Stimulated activated CD8-positive, alpha-beta memory T cell treated with anti-CD3 and anti-CD28 coated beads, Interleukin-7, amount 100 ng/mL, for 1 hour (primary cell): ENCODE data around the gene PFKL.

Experiments
- DNase-seq, 2 donors: peaks; one replicate each; pipeline ENCODE4 v3.0.0-alpha.2; 2020; ENCODE audit warnings: low read depth in 2 of 2

The PFKL gene

DNA sequence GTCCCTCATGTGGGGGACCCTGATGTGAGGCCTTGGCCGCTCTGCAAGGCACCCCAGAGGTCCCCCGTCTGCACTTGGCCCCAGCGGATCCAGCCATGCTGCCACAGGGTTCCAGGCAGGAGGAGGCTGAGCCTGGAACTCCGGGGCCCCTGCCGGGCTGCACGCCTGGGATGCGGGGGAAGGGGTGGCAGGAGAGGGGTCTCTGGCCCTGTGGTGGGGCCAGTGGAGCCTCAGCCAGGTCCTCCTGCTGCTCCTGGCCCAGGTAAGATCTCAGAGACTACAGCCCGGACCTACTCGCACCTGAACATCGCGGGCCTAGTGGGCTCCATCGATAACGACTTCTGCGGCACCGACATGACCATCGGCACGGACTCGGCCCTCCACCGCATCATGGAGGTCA lies 12.9 kb downstream of the PFKL start:
- DNase-seq, result no peak

DNA sequence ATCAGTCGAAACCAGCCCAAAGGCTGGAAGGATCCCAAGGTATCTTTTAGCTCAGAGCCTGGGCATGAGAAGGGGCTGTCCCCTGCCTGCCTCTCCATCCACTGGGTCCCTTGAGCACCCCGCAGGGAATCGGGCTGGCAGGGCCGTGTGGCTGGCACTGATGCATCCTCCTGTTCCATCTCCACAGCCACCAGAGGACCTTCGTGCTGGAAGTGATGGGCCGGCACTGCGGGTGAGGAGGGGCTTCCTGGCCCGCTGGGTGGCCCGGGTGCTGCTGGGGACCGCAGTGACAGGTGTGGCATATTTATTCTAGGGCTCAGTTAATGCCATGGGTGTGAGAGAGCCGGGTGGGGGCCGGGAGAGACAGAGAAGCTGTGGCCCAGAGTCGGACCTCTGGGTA lies 13.6 kb downstream of the PFKL start:
- no peak for DNase-seq

DNA sequence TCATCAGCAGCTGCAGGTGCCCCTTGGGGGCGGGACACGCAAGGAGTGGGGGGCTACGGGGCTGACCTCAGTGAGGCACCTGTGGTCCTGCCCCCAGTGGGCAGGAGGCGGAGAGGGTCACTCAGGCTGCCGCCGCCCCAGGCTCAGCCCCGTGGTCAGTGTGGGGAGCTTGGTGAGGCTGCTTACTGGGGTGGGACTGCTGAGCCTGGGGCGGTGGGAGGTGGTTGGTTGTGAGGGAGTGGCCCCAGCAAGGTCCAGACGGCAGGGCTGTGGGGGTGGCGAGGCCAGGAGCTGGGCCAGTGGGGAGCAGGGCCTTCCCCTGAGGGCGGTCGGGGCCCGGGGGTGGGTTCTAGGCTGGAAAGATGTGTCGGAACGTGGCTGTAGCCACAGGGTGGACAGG lies 14.3 kb downstream of the PFKL start:
- no peak for DNase-seq

DNA sequence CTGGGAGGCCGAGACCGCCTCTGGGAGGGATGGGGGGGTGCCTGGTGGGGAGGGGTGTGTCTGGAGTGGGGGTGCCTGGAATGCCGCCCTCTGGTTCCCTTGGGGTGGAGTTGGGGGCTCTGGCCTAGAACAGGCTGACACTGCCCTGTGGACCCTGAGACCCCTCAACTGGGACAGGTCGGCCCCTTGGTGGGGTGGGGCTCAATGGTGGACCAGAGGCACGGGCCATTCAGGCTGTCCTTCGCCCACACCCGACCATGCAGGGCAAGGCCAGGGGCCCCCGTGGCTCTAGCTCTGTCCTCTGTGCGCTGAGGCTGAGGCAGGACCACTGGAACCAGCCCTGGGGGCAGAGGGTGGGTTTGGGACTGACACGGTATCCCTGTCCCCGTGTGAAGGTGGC lies 14.7 kb downstream of the PFKL start:
- no peak for DNase-seq

DNA sequence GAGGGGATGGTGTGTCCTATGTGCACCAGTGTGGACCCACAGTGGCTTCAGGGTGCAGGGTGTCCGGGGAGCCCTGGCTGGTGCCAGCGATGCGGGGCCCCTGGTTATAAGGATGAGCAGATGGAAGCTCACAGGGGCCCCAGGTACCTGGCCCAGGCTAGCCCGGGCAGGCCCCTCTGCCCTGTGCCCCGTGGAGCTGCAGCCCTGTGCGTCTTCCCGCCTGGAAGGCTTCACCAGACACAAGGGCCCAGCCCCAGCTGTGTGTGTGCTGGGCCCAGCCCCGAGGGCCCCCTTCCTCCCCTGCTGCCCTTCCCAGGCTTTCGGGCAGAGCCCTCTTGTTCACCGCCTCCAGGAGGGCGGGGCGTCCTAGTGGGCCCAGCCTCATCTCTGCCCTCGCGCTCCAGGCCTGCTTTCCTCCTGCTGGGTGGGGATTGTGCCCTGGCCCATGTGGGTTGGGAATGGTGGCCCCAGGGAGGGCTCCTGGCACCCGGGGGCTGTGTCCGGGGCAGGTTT lies 15.9 kb downstream of the PFKL start:
- DNase-seq, result no peak

DNA sequence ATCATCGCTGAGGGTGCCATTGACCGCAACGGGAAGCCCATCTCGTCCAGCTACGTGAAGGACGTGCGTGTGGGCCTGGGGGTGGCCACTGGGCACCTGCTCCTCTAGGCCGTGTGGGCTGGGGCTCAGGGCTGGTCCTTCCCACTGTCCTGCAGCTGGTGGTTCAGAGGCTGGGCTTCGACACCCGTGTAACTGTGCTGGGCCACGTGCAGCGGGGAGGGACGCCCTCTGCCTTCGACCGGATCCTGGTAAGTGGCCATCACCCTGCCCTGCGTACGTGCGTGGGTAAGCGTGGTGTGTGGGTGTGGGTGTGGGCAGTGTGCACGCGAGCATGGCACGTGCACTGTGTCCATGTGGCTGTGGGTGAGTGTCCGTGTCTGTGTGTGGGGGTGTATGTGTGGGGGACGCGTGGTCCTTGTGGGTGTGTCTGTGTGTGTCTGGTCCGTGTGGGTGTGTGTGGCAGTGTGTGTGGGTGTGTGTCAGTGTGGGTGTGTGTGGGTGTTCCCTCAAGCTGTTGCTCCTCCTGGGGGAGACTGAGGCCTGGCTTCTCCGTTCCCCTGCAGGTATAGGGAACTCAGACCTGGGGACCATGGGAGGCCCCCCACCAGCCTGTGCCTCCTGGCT lies 16.5 kb downstream of the PFKL start:
- DNase-seq, result no peak

DNA sequence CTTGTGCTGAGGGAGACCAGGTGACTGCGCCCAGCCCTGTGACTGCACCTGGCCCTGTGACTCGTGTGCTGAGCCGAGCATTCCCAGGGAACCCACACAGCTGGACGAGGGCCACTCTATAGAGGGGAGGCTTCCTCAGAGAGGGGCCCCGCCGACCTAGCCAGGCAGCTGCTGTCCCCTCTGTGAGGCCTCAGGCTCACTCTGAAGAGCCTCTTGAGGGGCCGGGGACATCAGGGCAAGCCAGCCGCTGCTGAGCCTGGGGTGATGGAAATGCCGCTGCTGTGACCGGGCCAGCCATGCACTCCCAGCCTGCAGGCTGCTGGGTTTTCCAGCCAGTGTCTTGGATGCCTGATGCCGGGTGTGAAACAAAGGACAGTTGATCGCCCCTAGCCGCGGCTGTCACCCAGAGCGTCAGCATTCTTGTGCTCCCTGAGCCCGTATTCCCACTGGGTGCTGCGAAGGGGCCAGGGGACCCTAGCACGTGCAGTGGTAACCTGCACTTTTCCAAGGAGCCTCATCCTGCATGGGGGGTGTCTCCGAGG lies 17.5 kb downstream of the PFKL start:
- no peak for DNase-seq

DNA sequence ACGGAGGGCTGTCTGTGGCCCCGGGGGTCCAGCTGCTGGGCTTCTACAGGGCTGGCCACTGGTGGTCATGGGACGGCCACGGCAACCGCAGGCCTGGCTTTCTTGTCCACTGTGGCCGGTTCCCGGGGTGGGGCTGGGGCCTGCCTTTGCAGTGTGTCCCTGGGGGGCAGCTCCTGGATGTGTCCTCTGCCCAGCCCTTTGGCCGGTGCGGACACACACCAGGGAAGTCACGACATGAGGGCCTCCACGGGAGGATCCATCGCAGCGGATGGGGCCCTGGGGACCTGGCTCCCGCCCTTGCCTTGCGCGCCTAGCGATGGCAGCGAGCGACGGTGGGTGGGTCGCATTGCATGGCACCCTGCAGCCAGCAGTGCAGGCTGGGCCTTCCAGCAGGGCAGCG lies 18.0 kb downstream of the PFKL start:
- no peak for DNase-seq

DNA sequence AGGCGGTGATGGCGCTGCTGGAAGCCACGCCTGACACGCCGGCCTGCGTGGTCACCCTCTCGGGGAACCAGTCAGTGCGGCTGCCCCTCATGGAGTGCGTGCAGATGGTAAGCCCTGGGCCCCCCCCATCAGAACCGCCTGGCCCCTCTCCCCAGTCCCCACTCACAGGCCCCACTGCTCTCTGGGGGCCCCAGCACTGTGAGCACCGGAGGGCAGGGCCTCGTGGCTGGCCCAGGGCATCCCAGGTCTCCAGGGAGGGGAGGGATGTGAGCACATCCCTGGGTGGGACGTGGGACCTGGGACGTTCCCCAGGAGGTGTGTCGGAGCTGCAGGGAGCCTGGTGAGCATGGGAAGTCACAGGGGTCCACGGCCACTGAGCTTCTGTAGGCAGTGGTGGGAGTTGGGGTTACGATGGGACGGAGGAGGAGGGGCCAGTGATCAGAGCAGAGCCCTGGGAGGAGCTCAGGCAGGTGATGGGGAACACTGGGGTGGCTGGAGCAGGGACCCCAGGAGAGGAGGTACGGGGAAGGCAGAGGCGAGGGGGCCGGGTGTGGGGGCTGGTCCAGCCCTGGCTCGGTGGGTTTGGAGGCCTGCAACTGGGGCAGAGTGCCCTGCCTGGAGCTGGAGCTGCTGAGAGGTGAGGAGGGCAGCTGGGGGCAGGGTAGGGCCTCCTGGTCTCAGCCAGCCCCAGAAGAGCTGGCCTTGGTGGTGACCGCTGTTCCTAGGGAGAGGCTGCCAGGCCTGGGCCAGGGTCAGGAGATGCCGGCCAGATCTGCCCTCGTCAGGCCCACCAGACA lies 18.8 kb downstream of the PFKL start:
- no peak for DNase-seq

DNA sequence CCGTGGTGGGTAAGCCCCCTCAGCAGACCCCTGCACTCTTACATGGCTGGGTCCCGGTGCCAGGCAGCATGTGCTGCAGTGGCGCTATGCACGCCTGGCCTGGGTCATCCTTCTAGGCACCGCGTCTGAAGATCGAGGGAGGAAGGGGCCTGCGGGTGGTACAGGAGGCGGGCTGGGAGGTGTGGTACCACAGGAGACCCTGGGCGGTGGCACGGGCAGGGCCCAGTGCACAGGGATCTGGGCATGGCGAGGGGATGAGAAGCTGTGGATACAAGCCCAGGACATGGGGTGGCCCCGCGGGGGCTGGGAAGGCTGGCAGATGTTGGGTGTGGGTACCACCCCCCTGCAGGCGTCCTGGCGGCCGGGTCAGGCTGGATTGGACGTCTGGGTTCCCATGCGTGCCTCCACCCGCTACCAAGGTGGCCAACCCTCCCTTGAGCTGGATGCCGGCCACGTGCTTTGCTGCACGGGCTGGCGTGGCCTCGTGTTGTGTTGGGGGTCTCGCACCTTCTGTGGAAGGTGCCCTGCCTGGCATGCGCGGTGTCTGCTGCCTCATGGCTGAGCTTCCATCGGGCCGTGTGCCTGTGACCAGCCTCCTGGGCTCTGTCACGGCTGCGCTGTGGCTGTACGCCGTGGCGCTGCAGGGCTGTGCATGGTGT lies 19.7 kb downstream of the PFKL start:
- DNase-seq, result no peak

DNA sequence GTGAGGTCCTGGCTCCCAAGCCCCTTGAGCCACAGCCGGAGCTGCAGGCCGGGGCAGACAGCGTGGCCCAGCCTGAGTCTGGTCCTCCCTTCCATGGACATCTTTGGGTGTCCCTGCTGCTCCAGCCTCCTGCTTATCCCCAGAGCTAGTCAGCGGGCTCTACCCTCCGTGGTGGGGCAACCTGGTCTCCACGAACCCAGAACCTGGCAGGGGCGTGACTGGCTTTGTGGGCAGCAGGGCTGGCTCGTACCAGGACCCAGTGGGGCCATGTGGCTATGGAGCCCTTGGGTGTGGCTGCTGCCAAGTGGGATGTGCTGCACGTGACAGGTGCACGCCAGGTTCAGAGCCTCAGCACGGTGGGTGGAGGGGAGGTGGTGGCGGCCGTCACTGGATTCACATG lies 21.0 kb downstream of the PFKL start:
- no peak for DNase-seq

DNA sequence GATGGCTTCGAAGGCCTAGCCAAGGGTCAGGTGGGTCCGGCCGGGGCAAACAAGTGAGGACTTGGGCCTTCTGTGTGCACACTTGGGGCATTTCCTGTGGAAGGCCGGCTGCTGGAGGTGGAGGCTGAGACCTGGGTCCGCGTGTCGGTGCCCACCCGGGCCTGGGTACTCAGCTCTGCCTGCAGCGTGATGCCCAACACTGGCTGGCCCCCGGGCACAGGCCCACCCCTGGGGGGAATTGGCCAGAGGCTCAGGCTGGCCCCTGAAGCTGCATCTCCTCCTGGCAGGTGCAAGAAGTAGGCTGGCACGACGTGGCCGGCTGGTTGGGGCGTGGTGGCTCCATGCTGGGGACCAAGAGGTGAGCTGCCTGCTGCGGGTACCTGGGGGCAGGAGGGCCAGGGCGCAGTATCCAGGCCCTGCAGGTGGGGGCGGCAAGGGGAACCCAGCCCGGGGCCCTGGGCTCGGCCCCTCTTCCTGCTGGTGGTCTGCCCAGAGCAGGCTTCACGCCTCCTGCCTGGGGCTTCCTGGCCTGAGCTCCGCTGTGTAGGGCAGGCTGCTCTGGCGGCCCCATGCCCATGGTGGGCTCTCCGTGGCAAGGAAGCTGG lies 22.1 kb downstream of the PFKL start:
- no peak for DNase-seq

DNA sequence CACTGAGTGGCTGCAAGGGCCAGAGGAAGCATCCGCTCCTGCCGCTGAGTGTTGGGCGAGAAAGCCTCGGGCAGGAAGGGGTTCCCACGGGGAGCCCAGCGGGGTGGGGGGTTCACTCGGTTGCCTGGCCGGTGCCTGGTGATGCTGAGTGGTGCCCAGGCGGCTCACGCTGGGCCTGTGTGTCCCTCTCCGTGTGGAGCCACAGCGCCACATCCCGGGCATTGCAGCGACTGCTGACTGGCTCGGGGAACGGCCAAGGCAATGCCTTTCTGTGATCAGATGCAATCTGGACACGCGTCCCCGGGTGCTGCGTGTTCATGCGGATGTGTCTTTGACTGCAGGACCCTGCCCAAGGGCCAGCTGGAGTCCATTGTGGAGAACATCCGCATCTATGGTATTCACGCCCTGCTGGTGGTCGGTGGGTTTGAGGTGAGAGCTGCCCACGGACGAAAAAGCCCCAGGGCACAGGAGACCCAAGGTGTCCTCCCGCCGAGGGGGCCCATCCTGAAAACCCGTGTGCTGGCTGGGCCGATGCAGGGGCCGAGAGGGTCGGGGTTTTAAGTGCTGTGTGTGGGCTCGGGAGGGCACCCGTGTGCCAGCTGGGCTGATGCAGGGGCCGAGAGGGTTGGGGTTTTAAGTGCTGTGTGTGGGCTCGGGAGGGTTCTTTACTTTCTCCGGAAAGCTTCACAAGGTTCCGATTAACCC lies 22.9 kb downstream of the PFKL start:
- no peak for DNase-seq

DNA sequence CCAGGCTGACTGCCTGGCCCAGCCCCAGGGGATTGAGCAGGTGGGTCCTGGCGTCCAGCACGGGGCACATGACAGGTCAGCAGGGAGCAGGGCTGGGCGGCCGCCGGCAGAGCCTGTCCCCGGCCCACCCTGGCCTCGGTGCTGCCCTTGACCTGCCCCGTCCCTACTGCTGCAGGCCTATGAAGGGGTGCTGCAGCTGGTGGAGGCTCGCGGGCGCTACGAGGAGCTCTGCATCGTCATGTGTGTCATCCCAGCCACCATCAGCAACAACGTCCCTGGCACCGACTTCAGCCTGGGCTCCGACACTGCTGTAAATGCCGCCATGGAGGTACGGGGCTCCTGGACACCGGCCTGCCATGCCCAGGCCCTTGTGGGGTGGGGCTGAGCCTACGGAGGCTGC lies 23.7 kb downstream of the PFKL start:
- DNase-seq, result no peak

DNA sequence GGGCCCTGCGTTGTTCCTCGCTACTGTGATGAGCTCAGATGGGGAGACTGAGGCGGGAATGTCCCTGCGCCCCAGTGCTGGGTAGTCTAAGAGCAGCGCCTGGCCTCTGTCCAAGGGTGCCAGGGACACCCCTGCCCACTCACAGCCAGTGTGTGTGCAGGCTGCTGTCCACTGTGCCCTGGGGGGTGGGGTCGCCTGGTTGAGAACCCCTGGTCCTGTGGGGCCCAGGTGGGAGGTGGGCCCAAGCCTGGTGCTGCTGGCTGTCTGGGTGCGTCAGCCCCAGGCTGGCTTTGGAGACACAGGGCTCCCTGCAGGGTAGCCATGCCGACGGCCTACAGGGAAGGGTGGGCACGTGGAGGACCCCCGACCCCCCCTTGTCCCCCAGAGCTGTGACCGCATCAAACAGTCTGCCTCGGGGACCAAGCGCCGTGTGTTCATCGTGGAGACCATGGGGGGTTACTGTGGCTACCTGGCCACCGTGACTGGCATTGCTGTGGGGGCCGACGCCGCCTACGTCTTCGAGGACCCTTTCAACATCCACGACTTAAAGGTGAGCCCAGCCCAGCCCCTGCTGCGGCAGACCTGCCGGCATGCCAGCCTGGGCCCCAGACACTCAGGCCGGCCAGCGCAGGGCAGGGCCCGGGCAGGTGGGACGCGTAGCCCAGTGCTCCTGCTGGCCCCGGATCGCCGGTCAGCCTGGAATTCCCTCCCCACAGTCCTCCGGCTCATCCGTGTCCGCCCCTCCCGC lies 24.4 kb downstream of the PFKL start:
- DNase-seq, result no peak

DNA sequence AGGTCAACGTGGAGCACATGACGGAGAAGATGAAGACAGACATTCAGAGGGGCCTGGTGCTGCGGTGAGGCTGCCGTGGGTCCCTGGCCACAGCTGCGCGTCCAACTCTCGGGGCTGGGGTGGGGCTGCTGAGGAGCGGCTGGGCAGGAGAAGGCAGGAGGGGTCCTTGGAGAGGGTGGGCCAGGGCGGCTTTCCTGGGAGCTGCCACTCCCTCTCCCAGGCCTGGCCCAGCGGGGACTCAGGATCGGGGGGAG lies 24.9 kb downstream of the PFKL start:
- no peak for DNase-seq

DNA sequence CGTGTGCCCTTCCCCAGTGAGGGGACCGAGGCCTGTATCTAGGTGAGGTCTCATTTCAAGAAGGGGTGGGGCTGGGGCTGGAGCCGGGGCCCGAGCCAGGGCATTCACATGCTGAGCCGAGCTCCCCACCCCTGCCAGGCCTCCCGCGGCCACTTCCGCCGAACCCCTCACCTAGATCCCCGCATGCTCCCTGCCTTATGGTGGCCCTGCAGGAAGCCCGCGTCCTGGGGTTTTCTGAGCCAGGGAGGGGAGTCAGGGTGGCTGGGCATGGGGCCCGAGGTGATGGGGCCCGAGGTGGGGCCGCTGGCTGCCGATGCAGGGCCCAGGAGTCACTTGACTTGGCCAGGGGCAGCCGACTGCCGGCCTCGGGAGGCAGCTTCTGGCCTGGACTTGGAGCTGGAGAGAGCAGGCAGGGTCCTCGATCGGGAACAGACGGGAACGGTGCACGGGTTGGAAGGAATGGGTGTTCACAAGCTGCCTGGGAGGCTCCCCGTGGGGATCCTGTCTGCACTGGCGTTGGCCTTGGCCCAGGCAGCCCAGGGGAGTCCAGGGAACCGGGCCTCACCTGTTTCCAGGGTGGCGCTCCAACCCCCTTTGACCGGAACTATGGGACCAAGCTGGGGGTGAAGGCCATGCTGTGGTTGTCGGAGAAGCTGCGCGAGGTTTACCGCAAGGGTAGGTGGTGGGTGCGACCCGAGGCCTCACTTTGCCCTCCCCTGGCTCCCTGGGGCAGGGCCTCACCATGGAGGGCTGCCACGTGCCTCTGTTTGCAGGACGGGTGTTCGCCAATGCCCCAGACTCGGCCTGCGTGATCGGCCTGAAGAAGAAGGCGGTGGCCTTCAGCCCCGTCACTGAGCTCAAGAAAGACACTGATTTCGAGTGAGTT lies 25.8 kb downstream of the PFKL start:
- no peak for DNase-seq

DNA sequence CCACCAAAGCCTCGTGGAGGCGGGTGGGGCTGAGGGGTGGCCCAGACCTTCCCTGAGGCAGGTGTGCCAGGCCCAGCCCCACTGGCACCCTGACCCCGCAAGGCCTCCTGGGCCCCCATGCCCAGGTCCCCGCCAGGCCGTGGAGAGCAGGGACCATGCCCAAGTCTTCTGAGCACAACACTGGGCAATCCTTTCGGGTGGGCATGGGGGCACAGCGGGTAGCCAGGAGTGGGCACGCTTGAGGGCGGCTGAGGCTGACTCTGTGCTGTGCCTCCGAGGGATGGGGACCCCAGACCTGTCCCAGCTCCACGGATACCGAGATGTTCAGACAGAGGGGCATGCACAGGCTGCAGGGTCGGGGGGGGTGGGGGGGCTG lies 26.4 kb downstream of the PFKL start:
- no peak for DNase-seq

DNA sequence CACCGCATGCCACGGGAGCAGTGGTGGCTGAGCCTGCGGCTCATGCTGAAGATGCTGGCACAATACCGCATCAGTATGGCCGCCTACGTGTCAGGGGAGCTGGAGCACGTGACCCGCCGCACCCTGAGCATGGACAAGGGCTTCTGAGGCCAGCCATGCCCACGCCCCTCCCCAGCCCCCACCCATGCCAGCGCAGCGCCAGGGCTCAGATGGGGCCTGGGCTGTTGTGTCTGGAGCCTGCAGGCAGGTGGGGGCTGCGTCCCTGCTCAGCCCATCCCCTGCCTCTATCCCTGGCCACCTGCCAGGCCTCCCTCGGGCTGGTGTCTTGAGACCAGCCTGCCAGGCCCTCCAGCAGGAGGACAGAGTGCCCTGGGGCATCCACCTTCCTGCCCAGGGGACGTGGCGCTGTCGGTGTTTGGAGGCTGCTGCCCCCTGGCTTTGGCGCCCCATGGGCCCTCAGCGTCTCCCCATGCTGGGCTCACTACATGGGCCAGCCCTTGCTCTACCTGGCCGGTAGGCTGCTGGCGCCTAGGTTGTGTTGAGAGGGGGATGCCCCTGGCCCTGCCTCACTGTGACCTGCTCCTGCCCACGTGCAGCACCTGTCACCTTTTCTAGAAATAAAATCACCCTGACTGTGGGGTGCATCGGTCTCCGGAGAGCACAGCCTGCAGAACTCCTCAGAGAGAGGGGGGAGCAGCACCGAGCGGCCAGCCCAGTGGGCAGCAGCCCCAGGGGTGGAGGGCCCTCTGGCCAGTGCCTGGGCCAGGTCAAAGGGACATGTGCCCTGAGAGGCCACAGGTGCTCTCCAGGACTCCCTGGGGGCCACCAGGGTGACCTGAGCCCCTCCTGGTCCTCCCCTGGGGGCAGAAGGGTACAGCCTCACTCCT lies 27.1 kb downstream of the PFKL start:
- DNase-seq, result no peak
